NCI-H226 (cell line): Measurements from ENCODE around the gene CYP4F12.
"Not testable (repeated sequence)": the region's sequence is repeated elsewhere in the genome, so short reads cannot be mapped to it uniquely, and the experiment has no call there.

ENCODE experiments used
- DNase-seq: peaks from one replicate; pipeline ENCODE4 v3.0.0-alpha.2; 2015

CYP4F12 gene

DNA sequence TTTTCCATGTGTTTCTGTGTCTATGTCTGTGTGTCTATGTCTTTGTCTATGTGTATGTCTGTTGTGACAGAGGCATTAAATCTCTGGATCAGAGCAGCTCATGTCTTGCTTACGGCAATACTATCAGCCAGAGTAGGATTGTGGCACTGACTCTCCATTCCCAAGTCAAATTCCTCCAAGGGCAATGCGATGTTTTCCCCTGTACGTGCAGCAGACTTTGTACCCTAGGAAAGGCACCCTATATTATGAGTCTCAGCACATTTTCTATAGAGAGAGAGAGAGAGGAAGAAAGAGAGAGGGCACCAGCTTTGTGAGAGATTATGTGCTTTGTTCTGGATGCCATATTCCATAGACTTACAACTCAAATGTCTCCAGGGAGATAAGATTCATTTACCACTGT lies 21.1 kb upstream of the CYP4F12 start:
- DNase-seq, result no peak

DNA sequence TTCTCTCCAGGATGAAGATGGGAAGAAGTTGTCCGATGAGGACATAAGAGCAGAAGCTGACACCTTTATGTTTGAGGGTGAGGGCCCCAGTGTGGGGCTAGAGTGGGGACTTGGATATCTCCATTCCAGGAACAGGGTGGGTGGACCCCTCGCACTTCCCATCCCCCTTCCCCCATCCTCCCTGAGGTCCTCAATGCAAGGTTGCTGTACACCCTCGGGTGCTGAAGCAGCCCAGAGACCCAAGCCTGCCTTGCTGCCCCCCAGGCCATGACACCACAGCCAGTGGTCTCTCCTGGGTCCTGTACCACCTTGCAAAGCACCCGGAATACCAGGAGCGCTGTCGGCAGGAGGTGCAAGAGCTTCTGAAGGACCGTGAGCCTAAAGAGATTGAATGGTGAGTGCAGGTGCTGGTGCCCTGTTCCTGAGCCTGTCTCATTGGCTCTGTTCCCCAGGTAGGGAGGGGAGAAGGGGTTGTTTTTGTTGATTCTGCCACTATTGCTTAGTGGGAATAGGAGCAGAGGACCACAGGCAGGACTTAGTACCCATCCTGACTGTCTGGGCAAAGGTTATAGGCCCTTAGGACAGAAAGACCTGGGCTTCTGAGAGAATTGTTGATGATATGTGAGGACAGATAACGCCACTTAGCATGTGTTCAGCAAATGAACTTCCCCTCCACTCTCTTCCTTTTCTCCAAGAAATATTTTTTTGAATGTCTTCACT lies 20.2 kb upstream of the CYP4F12 start:
- DNase-seq, result no peak

GRCh38 chr19:15656467-15656866 lies 16.4 kb upstream of the CYP4F12 start:
- no peak for DNase-seq

DNA sequence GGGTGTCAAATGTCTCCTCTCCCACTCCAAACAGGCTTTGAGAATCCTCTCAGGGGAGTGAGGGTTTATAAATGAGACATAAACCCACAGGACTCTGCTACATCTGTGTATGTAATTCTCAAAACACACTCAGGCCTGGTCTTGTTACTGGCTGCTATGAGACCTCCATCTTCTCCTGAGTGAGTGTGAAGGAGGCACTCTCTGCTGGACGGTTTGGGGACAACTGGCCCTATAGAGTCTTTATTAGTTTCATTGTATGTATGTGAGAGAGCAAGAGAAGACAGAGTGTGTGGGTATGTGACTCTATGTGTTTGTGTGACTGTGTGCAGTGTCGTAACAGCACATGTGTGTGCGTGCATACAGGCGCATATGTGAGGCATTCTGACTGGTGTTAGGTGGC lies 9.6 kb upstream of the CYP4F12 start:
- no peak for DNase-seq

GRCh38 chr19:15666186-15666585 lies 6.7 kb upstream of the CYP4F12 start:
- no peak for DNase-seq

GRCh38 chr19:15666883-15667282 lies 6.0 kb upstream of the CYP4F12 start:
- DNase-seq, result no peak

DNA sequence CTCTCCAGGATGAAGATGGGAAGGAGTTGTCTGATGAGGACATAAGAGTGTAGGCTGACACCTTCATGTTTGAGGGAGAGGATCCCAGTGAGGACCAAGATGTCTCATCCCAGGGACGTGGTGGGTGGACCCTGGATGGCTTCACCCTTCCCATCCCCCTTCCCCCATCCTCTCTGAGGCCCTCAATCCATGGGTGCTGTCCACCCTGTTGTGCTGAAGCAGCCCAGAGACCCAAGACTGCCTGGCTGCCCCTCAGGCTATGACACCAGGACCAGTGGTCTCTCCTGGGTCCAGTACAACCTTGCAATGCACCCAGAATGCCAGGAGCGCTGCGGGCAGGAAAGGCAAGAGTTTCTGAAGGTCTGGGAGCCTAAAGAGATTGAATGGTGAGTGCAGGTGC lies 3.4 kb upstream of the CYP4F12 start:
- DNase-seq, result no peak

GRCh38 chr19:15669891-15670290 lies 3.0 kb upstream of the CYP4F12 start:
- no peak for DNase-seq

- no peak for DNase-seq
Measured at GRCh38 chr19:15671237-15671821, 1.6 kb upstream of the CYP4F12 start.

DNA sequence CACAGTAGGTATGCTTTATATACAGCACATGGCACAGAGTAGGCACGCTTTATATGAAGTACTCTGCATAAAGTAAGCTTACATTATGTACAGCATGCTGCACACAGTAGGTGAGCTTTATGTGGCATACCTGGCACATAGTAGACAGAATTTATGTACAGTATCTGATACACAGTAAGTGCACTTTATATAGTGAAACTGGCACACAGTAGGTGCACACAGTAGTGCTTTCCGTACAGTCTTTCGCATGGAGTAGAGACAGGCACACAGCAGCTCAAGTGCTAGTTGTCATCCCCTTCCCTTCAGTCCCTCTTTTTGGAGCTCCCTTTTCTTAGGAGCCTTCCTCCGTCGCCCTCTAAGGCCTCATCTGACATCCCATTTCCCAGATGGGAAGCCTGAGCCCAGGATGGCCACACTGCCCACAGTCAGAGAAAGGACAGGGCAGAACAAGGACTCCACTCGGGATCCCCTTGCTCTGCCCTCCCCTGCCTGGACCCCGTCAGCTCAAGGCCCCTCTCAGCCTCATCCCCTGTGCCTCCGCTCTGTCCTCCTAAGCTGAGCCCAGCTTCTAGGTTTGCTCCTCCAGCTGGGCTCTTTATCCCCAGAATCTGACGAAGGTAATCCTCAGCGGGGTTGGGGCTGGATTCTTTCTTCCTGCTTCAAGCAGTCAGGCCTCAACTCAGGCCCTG lies 852 bp upstream of the CYP4F12 start:
- DNase-seq, result no peak

DNA sequence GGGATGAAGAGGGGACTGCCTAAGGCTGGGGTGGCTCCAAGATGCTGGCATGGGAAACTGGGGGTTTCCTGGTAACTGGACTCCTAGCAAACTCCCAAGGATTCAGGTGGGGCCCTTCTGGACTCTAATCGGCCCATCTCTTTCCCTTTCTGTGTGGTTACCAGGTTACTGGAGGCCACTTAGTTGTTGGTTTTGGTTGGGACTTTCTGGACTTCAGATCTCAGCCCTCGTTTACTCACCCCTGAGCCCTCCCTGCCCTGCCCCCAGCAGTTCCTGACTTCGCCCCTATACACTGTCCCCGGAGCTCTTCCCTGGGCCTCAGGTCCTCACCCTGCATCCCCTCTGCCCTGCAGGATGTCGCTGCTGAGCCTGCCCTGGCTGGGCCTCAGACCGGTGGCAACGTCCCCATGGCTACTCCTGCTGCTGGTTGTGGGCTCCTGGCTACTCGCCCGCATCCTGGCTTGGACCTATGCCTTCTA lies 328 bp downstream of the CYP4F12 start:
- no peak for DNase-seq

- no peak for DNase-seq
Measured at GRCh38 chr19:15675560-15675959, 2.7 kb downstream of the CYP4F12 start.

DNA sequence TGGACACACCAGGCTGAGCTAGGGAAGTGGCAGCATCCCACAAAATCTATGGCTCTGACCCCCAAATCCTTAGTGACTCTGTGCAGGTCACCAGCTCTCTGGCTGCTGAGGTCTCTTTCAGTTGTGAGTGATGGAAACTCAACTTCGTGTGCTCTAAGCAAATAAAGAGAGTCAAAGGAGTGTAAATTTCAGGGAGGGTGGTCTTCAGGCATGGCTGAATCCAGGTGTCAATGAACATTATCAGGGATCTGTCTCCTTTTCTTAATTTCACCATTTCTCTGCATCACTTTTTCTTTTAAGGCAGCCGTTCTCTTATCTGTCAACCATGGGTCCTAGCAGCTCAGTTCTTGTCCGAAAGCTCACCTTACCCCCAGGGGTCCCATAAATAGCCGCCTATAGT lies 6.2 kb downstream of the CYP4F12 start:
- no peak for DNase-seq

GRCh38 chr19:15679865-15680264 lies 7.0 kb downstream of the CYP4F12 start:
- not testable (repeated sequence) for DNase-seq

DNA sequence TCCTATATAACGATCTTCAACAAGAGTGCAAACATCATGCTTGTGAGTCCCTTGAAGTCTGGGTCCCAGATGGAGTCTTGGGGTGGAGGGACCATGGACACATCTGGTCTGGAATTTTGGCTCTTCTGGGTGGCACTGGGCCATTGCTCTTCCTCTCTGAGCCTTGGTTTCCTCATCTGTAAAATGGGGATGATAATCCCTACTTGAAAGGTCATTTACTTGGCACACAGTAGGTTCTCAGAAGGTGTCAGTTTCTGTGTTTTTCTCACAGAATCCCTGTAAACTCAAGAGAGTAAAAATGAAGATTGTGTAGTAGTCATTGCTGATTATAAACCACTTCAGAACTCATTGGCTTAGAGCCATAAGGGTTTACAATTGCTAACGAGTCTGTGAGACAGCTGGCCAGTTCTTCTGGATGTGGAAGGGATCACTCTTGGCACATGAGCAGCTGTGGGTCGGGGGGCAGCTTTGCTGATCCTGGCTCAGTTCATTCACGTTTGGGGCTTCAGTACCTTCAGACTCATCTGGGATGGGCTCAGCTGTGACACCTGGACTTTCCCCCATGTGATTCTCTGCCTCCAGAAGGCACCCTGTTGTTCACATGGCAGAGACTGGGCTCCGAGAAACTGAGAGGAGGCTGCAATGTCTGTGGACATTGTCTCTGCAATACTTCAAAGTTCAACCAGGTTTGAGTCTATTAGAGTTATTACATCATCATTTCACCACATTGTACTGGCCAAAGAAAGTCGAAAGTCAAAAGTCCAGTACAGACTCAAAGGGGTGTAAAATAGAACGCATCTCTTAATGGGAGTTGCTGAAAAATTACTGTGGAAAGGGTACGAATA lies 7.8 kb downstream of the CYP4F12 start:
- DNase-seq, result no peak

DNA sequence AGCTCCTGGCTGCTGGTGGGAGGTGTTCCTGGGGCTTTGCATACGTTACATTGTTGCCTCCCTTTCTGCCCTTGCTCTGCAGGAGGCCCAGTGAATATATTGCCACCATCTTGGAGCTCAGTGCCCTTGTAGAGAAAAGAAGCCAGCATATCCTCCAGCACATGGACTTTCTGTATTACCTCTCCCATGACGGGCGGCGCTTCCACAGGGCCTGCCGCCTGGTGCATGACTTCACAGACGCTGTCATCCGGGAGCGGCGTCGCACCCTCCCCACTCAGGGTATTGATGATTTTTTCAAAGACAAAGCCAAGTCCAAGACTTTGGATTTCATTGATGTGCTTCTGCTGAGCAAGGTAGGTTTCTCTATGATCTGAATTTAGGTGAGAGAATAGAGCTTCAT lies 10.5 kb downstream of the CYP4F12 start:
- DNase-seq, result no peak

- no peak for DNase-seq
Measured at GRCh38 chr19:15684828-15685227, 11.9 kb downstream of the CYP4F12 start.

GRCh38 chr19:15696654-15697194 lies 23.8 kb downstream of the CYP4F12 start:
- DNase-seq, result no peak

DNA sequence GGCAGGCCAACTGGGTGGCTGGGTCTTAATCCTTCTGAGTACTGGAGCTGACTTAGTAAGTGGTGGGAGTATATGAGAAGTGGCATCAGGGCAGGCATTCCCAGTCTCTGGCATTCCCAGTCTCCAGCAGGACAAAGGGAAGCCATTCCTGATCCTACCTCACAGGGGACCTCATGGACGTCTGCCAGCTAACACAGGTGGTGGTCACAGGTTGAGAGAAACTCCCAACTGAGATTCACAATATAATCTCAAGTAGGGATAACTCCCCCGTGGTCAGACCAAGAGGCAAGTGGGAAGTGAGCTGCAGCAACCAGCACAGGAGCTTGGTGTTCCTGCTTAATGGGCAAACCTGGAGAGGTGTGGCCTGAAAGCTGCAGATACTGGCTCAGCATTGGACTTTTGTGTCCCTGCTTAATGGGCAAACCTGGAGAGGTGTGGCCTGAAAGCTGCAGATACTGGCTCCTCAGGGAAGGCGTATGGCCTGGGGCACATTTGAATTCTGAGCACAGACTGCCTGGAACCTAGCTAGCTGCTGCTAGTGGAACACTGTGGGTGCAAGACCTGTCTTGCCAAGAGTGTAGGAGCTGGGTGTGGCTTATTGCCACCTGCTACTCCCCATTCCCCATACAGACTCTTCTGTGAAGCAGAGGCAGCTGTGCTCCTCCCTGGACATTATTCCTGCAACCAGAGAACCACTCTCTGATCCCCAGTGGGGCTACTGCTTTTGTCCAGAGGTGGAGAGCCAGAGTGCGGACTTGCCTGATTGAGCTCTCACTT lies 29.1 kb downstream of the CYP4F12 start:
- DNase-seq, result no peak

- no peak for DNase-seq
Measured at GRCh38 chr19:15702534-15702930, 29.6 kb downstream of the CYP4F12 start.

DNA sequence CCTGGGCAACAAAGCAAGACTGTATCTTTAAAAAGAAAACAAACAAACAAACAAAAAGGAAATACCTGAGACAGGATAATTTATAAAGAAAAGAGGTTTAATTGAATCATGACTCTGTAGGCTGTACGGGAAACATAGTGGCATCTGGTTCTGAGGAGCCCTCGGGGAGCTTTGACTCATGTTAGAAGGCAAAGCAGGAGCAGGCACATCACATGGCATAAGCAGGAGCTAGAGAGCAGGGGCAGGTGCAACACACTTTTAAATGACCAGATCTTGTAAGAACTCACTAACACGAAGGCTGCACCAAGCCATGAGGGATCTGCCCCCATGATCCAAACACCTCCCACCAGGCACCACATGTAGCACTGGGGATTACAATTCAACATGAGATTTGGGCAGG lies 41.8 kb downstream of the CYP4F12 start:
- no peak for DNase-seq

DNA sequence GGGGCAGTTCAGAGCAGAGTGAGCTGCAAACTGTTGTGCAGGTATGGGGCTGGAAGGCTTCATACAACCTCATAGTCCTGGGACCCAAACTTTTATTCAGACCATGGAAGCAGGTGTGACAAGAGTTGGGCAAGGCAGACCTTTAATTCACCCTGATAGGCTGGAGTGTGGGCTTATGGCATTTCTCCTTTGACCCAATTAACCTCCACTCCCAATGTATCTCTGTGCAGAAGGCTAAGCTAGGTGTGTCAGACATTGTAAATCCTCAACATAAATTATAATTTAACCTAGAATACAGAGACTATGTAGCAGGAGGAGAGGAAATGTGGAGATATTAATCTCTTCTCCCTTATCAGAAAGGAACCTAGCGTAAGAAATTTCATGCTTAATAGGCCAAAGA lies 42.8 kb downstream of the CYP4F12 start:
- no peak for DNase-seq
